HG03103 (cell line): ENCODE measurements around the gene VEGFD.

Experiments
- ATAC-seq: cut with Tn5 transposase; IDR thresholded peaks from one replicate; pipeline ENCODE4 v1.9.1; 2021; ENCODE audit warnings: low read depth; ENCODE audit not compliant: unreplicated experiment

Gene VEGFD

DNA sequence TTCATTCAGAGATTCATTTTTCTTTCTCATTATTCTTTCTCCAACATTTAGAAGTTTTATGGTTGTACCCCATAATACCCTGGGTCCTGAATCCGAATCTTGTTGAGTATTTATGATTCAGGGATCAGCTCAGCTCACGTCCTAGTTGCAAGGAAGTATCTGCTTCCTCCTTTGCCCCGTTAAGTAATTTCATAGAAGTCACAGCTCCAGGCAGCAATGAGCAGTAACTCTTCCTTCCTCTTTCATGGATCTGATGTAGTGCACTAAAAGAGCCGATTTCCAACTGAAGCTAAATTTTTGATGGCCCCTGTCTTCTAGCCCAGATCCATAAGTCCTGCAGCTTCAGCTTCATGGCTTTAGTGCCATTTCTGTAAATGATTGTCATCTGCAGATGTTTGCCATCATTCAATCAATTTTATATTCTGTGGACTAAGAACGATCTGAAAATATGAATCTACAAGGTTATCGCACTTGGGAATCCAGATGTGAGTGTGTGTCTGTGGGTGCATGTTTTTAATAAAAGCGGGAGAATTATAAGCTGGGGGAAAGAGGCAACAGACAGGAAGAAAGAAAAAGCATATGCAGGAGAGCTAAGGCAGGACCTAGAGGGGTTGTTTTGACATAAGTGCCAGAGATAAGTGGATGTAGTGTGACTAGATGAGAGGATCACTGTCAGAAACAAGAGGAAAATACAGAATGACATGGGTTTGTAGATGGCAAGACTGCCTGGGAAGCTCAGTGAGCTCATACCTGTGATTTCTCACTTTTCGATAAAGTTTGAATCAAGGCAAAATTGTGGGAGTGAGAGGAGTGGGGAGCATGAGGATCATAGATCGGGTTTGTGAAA lies 17.5 kb downstream of the VEGFD start:
- no peak for ATAC-seq

DNA sequence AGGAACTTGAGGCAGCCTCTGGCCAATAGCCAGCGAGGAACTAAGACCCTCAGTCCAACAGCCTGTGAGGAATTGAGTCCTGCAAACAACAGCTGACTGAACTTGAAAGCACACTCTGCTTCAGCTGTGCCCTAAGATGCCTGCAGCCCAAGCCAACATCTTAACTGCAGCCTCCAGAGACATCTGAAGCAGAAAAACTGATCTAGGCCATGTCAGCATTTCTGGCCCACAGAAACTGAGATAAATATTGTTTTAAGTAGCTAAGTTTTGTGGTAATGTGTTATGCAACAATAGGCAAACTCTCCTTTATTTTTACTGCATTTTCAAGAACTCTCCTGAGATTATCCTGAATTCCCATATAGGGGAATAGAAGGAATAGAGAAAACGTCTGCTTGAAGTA lies 24.5 kb downstream of the VEGFD start:
- ATAC-seq = no peak

DNA sequence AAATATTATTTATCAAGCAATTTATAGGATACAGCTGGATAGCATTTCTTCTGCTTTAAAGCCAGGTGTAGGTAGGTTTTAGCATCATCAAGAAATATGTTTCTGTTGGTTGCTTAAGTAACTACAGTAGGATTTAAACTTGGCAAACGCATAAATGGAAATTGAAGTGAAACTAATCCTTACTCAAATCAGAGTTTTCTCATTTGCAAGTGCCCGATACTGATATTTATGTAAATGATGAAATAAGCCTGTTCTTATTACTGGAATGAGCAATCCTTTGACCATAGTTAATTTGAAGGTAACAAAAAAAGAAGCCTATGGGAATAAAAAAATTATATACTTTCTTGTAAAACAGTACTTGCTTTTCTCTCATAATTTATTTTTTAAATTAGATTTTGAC lies 25.7 kb downstream of the VEGFD start:
- no peak for ATAC-seq

DNA sequence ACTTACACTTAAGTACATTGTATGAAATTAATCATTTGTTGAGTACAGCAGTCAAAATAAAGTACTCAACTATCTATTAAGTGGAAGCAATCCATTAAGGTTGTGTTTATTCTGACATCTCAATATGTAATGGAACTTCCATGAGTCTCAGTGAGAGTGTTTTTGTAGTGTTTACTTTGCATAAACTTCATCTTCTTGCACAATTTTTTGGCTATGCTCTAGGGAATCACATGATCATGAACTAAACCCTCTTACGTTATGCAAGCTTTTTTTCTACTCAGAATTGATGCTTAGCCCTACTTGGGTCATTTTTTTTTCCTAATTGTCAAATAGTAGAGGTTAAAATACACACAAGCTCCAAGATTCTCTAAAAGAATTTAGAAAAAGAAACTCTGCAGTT lies 27.8 kb downstream of the VEGFD start:
- ATAC-seq = no peak

DNA sequence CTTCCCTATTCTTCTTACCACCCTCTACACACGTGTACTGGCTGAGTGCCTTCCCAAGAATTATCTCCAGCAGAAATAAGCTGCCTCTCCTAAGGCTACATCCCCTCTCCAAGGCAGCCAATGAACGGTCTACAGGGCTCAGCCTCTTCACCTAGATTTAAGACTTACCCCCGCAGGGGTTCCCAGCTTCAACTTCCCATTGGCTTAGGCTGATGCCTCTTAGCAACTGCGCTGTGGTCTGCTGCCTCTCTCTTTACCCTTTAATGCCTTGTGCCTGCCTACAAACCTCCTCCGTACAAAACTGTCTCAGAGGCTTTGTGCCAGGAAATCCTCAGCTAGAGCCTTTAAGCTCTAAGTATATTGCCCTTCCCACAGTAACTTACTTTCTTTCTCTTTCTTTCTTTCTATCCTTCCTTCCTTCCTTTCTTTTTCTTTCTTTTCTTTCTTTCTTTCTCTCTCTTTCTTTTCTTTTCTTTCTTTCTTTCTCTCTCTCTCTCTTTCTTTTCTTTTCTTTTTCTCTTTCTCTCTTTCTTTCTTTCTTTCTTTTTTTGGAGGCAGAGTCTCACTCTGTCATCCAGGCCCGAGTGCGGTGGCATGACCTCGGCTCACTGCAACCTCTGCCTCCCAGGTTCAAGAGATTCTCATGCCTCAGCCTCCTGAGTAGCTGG lies 33.8 kb downstream of the VEGFD start:
- ATAC-seq = no peak

GRCh38 chrX:15349046-15349445 lies 35.2 kb downstream of the VEGFD start:
- ATAC-seq = no peak

DNA sequence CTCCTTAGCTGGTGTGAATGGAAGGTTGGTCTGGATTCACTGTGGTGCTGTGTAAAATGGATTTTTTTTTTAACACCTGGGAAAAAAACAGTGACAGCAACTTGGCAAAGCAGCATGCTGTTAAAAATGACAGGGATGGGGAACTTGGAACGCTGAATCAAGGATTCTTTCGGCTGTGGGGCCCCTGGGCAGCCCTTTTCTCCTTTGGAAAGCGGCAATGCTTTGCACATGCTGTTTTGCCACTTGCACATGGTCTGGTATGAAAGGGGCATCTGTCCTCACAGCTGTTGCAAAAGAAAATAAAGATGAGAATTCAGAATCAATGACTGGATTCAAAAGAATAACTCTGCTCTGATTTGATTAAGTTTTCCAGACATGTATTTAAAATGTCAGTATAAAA lies 38.2 kb downstream of the VEGFD start:
- ATAC-seq = no peak

- no peak for ATAC-seq
Observed at GRCh38 chrX:15344106-15344505, 40.1 kb downstream of the VEGFD start.

DNA sequence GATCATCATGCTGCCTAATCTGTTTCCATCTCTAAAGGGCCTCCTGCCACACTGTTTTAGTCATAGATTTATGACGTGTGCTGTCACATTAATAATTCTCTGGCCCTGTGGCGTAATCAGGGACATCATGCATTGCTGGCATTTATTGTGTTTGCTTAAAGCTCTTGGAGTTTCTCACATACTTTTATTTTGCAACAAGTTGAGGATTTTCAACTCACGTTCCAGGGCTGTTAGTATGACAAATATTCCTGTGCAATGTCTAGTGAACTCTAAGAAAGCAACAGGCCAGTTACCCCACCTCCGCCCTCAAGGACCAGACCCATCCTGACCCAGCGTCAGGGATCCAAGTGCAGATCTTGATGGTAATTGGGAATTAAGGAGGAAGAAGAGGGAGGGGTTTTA lies 41.1 kb downstream of the VEGFD start:
- ATAC-seq = no peak

GRCh38 chrX:15340867-15341266 lies 43.3 kb downstream of the VEGFD start:
- no peak for ATAC-seq

- ATAC-seq = no peak
Observed at GRCh38 chrX:15336023-15336413, 48.2 kb downstream of the VEGFD start.

DNA sequence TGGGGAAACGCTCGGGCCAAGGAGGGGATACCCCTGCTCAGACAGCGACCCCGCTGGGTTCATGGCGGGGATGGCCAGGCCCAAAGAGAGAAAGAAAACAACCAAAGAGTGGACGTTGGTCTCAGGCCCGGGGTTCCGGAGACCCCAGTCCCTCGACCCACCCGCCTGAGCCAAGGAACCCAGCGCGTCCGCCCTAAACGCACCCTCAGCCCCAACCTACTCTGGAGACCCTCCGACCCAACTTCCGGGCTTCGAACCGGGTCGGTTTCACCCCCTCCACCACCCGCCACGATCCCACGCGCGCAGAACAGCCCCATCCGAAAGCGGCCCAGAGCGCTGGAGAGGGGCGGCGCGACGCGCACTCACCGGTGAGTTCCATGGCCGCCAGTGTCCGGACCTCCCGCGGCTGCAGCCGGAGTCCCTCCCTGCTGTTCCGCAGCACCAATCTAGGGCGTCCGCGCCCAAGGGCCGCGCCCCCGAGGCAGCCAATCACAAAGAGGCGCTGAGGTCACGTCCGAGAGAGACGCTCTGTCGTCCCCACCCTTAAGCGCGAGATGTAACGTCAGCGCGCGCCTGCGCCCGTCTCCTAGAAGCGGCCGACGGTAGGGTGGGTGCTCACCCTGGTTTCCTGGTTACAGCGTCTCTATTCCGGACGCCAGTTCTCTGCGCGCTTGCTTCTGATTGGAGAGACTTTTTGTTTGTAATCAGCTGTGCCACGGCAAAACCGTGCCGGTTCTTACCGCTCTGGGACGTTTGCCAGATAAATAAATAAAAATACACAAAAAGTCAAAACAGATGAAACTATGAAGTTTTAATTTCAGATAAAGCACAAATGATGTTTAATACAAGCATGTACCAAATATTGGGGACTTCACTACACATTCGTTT lies 48.8 kb downstream of the VEGFD start, which contains the start of gene PIGA:
Gene PIGA (minus strand): TSS at position 389 of the 888 bp plus-strand sequence. CDS start 3,593 bp downstream, outside the sequence.
- peak; percentile 98 for ATAC-seq

DNA sequence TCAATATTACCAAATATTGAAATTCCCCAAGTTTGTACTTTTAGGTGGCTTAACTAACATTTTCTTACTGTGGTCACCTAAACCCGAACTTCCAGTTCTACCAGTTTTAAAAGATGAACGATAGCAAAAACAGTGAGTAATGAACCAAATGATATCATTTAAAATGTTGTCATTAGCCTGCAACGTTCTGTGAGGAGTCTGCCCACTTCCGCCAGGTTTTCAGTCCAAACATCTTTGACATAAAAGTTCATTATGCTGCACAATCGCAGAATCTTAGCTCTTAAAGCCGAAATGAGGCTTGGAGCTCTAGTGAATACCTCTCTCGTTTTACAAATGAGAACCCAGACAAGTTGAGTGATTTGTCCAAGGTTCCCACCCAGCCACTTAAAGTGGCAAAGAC lies 49.7 kb downstream of the VEGFD start:
- no peak for ATAC-seq

DNA sequence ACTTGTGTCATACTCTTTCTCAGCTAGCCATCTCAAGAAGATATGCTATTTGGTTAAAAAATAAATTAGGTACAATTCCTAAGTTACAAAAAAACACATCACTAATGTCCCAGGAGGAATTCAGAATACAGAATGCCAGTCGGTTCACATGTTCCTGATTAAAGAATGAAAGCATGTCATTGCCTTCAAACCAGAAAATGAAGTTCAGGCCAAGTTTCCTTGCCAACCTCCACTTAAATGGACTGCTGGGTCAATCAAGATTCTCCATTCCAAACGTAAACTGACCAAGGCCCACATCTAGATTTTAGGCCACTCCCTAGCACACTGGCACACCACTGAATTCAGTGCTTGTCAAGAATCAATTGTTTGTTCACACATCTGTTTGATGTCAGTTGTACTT lies 55.4 kb downstream of the VEGFD start:
- ATAC-seq = no peak

GRCh38 chrX:15328131-15328530 lies 56.1 kb downstream of the VEGFD start:
- no peak for ATAC-seq

DNA sequence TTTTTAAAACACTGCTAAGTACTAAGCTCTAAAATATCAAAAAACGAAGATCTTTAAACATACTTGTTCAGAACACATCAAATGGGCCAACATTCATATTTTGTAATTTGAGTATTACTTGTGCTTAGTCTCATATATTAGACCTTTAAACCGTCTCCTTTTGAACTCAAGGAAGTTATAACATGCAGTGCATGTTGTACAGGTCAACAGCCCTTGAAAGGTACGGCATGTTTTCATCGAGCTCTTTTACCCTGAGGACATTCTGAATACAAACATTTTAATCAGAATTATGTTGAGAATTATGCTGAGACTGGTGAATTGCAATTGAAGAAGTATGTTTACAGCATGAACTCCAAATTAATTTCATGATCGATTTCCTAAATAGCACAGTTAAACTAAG lies 61.7 kb downstream of the VEGFD start:
- ATAC-seq = no peak

DNA sequence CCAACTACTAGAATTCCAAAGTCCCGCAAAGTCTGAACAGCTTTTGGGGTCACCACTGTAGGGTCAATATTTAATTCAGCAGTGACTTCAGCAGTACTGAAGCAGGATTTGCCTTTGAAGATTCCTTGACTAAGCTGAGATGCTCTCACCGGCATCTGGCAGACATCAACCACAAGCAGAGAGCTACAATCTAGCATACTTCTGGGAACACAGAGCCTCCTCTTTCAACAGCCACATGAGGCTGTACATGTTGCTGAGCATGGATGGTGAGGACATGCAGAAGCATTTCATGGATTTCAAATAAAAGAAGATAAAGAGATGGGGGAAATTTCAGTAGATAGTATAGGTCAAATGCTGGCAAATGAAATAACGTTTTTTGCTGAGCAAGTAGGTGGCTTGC lies 62.1 kb downstream of the VEGFD start:
- ATAC-seq = no peak

DNA sequence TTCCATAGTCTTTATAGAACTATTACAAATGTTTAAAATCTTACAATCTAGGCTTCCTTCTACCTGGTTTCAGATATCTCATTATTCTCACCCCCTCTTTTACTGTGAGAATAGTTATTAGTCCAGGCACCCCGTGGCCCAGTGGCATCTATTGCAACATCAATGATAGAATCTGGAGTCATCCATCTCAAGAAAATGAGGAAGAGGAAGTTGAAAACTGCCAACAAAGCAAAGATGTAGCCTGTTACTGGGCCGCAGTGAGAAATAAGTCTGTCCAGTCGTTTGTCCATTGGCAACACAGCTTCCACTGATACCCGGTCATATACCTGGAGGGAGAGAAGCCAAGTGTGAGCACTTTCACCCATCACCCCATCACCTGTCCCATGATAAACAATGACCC lies 62.8 kb downstream of the VEGFD start:
- no peak for ATAC-seq

DNA sequence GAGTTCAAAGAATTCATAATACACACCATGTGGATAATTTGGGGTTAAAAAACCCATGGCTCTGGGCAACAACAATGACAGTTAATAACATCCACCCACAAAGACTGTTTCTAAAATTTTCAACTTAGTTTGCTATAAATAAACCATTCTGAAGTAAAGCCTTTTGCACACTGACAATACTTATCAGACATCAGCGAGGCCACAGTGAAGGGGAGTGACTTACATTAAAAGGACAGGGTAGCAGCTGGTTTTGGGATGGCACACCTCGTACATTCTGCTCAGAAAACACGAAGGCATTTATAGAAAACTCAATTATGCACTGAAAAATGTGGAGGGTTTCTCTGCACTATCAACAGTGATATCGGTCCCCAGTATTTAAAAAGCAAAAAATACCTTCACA lies 63.9 kb downstream of the VEGFD start:
- no peak for ATAC-seq

- ATAC-seq = no peak
Observed at GRCh38 chrX:15319075-15319474, 65.1 kb downstream of the VEGFD start.

DNA sequence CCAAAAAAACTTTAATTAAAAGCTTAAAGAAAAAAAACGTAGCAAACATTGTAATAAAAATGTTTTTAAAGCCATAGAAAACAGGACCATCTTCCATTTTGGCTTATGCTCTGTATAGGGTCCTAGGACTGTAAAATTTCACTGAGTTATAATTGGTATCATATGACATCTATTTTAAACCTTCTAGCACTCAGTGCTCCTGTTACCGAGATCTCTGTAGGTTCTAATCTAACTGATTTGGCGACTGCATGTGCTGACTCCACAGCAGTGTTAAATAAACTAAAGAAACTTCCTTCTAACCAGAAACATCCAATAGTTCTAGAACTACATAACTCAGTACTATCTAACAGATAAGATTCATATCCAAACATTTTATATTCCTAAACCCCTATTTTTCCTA lies 68.7 kb downstream of the VEGFD start, which contains the start of gene ASB11:
Gene ASB11 (minus strand): TSS at position 132 of the 400 bp plus-strand sequence. CDS start 35 bp downstream, at position 97.
- no peak for ATAC-seq
